PC-3 (cell line): ENCODE data around the gene BRIP1.

ENCODE experiments used
- CTCF ChIP-seq: fragments of 300-600 bp; sonication (generic); conservative IDR thresholded peaks from 2 replicates; pipeline ENCODE4 v1.5.1; 2017; ENCODE audit warnings: antibody characterized with exemption, low read depth, mild to moderate bottlenecking, low read length
- EZH2 ChIP-seq: fragments of 300-600 bp; sonication (generic); IDR thresholded peaks from one replicate; pipeline ENCODE4 v1.6.1; 2017; ENCODE audit warnings: antibody characterized with exemption, mild to moderate bottlenecking, low read length; ENCODE audit not compliant: unreplicated experiment
- EZH2phosphoT487 ChIP-seq: fragments of 300-600 bp; sonication (generic); IDR thresholded peaks from 2 replicates; pipeline ENCODE4 v1.6.1; 2018; ENCODE audit warnings: mild to moderate bottlenecking, antibody characterized with exemption, low read length, borderline replicate concordance

- TF ChIP-seq CTCF (no peak), EZH2 (no peak), EZH2phosphoT487 (no peak)
Measured at GRCh38 chr17:61736438-61736837, 126.9 kb downstream of the BRIP1 start.
